GM12891 (cell line): ENCODE data around the gene HADH.

Experiments used
- POLR2A ChIP-seq: IDR thresholded peaks from 2 replicates; pipeline ENCODE4 v1.6.1; 2011; ENCODE audit warnings: low read depth, low read length, control low read depth
- POLR2AphosphoS5 ChIP-seq: IDR thresholded peaks from 2 replicates; pipeline ENCODE4 v1.6.1; 2011; ENCODE audit warnings: low read depth, low read length, control low read depth
- SPI1 ChIP-seq: IDR thresholded peaks from 2 replicates; pipeline ENCODE4 v1.6.1; 2011; ENCODE audit warnings: low read depth, low read length, control low read depth
- TAF1 ChIP-seq: IDR thresholded peaks from 2 replicates; pipeline ENCODE4 v1.6.1; 2011; ENCODE audit warnings: low read depth, low read length, control low read depth

DNA sequence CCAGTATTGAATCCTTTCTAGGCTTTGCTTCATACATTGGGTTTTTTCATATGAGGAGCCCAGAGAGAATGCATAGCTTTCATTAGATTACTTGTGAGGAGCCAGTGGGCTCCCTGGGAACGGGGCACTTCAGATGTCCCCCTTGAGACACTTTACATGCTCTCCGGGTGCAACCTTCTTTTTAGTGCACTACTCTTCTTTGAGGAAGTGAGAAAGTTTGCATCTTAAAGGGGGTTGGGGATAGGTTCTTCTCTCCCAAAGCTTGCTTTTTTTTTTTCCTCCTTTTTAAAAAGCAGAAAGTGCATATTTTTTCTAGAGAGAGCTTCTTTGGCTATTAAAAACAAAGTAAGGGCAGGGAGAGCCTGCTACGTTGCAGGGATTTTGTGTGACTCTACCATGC, 4.3 kb downstream of the HADH start:
- TF ChIP-seq POLR2AphosphoS5 = no peak
- no peak for TF ChIP-seq POLR2A
- TF ChIP-seq SPI1 = peak; percentile 97
- no peak for TF ChIP-seq TAF1
